ENCODE measurements around the gene ANAPC5.
A peak's percentile ranks its signal among the peaks of the same experiment; 100 is the strongest.
"Not testable (repeated sequence)": the region's sequence is repeated elsewhere in the genome, so short reads cannot be mapped to it uniquely, and the experiment has no call there.

Gene ANAPC5, protein sequence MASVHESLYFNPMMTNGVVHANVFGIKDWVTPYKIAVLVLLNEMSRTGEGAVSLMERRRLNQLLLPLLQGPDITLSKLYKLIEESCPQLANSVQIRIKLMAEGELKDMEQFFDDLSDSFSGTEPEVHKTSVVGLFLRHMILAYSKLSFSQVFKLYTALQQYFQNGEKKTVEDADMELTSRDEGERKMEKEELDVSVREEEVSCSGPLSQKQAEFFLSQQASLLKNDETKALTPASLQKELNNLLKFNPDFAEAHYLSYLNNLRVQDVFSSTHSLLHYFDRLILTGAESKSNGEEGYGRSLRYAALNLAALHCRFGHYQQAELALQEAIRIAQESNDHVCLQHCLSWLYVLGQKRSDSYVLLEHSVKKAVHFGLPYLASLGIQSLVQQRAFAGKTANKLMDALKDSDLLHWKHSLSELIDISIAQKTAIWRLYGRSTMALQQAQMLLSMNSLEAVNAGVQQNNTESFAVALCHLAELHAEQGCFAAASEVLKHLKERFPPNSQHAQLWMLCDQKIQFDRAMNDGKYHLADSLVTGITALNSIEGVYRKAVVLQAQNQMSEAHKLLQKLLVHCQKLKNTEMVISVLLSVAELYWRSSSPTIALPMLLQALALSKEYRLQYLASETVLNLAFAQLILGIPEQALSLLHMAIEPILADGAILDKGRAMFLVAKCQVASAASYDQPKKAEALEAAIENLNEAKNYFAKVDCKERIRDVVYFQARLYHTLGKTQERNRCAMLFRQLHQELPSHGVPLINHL

DNA sequence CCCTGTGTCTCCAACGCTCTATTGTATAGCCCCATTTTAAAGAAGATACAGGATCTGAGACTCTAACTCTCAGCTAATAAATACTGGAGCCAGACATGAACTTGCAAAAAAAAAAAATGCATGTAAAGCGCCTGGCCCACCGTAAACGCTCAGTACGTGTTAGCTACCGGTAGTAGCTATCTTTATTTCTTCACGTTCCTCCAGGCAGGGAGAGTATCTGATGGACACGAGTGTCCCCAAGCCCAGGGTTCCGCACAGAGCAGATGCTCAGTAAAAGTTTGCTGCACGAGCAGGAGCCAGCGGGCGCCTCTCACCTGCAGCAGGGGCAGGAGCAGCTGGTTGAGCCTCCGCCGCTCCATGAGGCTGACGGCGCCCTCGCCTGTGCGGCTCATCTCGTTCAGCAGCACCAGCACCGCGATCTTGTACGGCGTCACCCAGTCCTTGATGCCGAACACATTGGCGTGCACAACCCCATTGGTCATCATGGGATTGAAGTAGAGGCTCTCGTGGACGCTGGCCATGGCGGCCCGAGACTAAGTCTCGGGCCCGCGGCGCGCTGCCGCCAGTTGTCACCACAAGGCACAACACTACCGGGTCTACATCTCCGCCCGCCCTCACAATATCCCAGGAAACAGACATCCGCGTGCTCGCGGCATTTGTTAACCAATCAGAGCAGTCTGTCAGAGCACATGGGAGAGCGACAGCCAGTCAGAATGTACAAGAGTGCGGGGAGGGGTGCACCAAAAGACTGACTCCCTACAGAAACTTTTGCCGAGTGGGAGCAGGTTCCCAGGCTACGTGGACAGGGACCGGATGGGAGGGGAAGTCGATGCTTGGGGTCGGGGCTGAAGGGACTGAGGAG lies at the start of gene ANAPC5:
Gene ANAPC5 (minus strand): TSS at position 592 of the 862 bp plus-strand sequence. CDS start 71 bp downstream, at position 521.
- ATAC-seq (ENCODE audit: low read depth) (peak; percentile 97), DNase-seq (ENCODE audit: low spot score in 2 of 2) (peak; percentile 72 to 80)
- H3K4me3 Mint-ChIP-seq, result peak within 1 kb of the TSS; percentile 98
- peaks cover 12% of the 10 kb centered on the region for H3K4me1 Mint-ChIP-seq
- H3K36me3 Mint-ChIP-seq, result peaks cover 1% of the 10 kb centered on the region
- no peaks in the 10 kb centered on the region for H3K27me3 Mint-ChIP-seq
- peak within 1 kb of the TSS; percentile 94 for H3K27ac Mint-ChIP-seq
- H3K9me3 Mint-ChIP-seq, result no peaks in the 10 kb centered on the region

DNA sequence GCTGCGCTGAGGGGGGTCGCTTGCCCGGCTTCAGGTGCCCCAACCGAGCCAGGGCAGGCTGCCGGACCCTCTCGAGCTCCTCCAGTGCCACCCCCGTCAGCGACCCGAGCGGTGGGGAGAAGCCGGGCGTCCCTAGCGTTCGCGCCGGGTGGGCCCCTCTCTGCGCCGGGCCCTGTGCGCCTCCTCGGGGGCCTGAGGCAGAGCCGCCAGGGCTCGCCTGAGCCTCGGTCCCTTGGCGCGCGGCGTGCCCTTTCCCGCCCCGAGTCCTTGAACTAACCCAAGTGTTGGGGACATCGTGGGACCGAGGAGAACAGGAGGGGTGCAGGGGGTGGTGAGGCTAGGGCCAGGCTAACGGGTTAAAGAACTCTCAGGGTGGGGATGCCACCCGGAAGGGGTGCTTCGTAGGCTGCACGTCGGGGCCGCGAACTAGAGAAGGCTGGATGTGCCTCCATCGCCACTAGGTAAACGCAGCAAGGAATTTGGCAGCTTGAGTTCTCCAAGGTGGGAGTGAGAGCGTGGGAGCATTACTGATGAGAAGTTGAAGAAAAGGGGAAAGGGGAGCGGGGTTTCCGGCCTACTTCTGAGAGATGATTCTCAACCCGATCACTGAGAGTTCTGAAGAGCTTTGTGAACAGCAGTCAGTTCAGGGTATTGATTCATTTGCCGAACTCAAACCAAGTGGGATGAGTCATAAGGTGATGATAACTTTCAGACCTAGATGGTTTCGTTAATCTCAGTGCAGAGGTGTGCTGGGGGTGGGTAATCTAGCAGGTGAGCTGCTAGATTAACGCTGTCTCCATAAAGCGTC lies 48.3 kb upstream of the ANAPC5 start:
- peaks cover 12% of the 10 kb centered on the region for H3K4me1 Mint-ChIP-seq
- peak overlapping the region; percentile 94 for H3K4me3 Mint-ChIP-seq
- H3K9me3 Mint-ChIP-seq, result no peaks in the 10 kb centered on the region
- H3K27ac Mint-ChIP-seq, result peak overlapping the region; percentile 93
- DNase-seq (ENCODE audit: low spot score in 2 of 2) (peak in 1 of 2 donors; percentile 41), ATAC-seq (ENCODE audit: low read depth) (peak; percentile 39)
- H3K27me3 Mint-ChIP-seq, result no peaks in the 10 kb centered on the region
- H3K36me3 Mint-ChIP-seq, result peaks cover 5% of the 10 kb centered on the region

DNA sequence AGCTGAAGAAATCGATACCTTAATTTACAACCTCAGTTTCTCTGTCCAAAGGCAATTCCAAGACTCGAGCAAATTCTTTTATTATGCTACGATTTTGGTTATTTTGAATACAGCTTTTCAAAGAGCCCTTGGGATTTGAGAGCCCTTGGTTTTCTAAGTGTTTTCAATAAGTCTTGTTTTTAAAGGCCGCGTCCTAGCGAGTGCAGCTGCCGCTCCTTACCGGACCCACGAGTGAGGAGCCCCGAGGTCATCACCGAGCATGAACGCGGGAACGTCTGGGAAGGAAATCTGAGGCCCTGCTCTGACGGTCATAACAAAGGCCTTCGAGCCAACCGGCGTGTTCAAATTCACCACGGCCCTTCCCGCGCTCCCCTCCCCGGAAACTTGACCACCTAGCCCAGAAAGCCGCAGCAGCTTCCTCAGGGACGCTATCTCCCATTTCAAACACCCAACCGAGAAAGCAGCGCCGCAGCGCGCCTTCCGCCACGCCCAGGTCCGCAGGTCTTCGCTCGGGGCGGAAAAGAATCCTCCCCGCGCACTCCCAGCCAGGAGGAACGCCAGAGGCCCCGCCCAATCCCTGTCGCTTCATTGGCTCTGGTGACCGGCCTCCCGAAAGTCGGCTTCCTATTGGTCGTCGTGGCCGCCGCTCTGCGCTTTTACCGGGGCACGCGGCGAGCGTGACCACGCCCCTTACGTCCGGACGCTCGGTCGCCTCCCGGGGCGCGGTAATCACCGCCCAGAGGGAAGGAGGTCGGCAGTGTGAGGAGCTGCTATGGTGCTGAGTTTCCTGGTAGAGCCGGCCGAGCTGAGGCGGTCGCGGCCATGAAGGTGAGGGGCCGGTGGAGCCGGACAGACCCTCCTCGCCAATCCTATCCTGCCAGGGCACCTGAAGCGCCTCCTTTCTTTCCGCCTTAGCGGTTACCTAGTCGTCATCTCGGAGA lies 47.5 kb upstream of the ANAPC5 start, which contains the start of gene RNF34:
Gene RNF34 (plus strand): TSS at position 728 of the 941 bp plus-strand sequence. CDS start 95 bp downstream, at position 823.
- H3K4me1 Mint-ChIP-seq, result peaks cover 12% of the 10 kb centered on the region
- ATAC-seq (ENCODE audit: low read depth), result peak; percentile 89

DNA sequence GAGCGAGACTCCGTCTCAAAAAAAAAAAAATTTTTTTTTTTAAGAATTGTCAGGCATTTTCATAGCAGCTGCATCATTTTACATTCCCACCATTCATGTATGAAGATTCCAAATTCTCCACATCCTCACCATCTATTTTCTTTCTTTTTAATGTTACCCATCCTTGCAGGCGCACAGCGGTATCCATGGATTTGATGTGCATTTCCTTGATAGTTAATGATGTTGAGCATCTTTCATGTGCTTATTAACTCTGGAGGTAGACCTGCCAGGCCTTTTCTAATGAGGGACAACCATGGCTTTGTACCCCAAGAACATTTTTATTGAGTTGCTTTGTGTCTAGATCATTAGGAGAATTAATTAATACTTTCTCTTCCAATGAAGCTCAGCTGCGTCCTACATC lies 46.1 kb upstream of the ANAPC5 start:
- Mint-ChIP-seq H3K36me3 (peaks cover 3% of the 10 kb centered on the region), H3K4me3 (no peak overlapping the region), H3K9me3 (no peaks in the 10 kb centered on the region), H3K27ac (no peak overlapping the region), H3K4me1 (peaks cover 10% of the 10 kb centered on the region), H3K27me3 (no peaks in the 10 kb centered on the region)
- no peak for DNase-seq (ENCODE audit: low spot score in 2 of 2)
- no peak for ATAC-seq (ENCODE audit: low read depth)

More for the DNA sequence above, 47.5 kb upstream of the ANAPC5 start, which contains the start of gene RNF34:
- no peaks in the 10 kb centered on the region for H3K9me3 Mint-ChIP-seq
- no peaks in the 10 kb centered on the region for H3K27me3 Mint-ChIP-seq
- H3K4me3 Mint-ChIP-seq, result peak within 1 kb of the TSS; percentile 94
- peaks cover 5% of the 10 kb centered on the region for H3K36me3 Mint-ChIP-seq
- DNase-seq (ENCODE audit: low spot score in 2 of 2), result peak; percentile 89 to 90
- peak within 1 kb of the TSS; percentile 93 for H3K27ac Mint-ChIP-seq

DNA sequence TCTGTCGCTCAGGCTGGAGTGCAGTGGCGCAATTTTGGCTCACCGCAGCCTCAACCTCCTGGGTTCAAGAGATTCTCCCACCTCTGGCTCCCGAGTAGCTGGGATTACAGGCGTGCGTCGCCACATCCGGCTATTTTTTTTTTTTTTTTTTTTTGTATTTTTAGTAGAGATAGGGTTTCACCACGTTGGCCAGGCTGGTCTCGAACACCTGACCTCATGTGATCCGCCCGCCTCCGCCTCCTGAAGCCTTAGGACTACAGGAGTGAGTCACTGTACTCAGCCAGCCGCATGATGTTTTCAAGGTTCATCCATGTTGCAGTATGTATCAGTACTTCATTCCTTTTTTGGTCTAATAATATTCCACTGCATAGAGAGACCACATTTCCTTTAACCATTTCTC lies 45.3 kb upstream of the ANAPC5 start:
- no peaks in the 10 kb centered on the region for H3K9me3 Mint-ChIP-seq
- ATAC-seq (ENCODE audit: low read depth) (no peak), DNase-seq (ENCODE audit: low spot score in 2 of 2) (no peak)
- H3K4me3 Mint-ChIP-seq, result no peak overlapping the region
- peaks cover 10% of the 10 kb centered on the region for H3K4me1 Mint-ChIP-seq
- H3K27ac Mint-ChIP-seq, result no peak overlapping the region
- peaks cover 3% of the 10 kb centered on the region for H3K36me3 Mint-ChIP-seq
- no peaks in the 10 kb centered on the region for H3K27me3 Mint-ChIP-seq

DNA sequence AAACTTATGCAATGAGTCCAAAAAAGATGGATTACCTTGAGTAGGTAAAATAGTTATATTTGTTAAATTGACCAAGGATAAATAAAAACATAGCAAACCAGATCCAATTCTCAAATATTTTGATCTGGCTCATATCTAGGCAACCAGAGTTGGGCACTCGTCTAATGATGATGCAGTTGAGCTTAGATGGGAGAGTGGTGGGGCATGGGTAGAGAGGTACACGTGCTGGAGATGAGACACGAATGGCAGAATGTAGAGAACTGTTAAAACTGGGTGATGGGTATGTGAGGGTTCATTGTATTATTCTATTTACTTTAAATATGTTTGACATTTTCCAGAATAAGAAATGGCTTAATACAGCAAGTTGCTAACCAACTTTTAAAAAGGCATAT lies 40.1 kb upstream of the ANAPC5 start:
- ATAC-seq (ENCODE audit: low read depth), result no peak
- Mint-ChIP-seq H3K4me3 (no peak overlapping the region), H3K36me3 (no peaks in the 10 kb centered on the region)

DNA sequence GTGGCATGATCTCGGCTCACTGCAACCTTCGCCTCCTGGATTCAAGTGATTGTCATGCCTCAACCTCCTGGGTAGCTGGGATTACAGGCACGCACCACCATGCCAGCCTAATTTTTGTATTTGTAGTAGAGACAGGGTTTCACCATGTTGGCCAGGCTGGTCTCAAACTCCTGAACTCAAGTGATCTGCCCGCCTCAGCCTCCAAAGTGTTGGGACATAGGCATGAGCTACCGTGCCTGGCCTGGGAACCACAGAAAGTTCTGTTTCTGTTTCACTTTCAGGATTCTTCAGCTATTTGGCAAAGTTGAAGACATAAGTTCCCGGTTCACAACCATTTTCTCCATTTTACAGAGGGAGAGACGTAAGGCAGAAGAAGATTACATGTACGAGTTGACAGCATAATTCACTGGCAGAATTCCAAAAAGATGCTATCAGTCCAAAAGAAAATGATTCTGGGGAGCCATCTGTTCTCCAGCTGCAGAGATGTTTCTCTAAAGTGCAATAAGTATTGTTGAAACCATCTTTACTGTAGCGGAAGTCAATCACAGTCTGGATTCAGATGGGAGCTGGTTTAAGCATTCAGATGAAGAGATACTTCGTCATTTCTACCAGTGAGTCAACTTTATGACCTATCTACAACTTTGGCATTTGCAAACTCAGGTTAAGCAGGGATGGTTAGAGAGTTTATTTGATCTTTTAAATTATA lies 39.6 kb upstream of the ANAPC5 start:
- H3K27me3 Mint-ChIP-seq, result no peaks in the 10 kb centered on the region
- H3K27ac Mint-ChIP-seq, result peak overlapping the region; percentile 75
- H3K4me1 Mint-ChIP-seq, result peaks cover 9% of the 10 kb centered on the region
- ATAC-seq (ENCODE audit: low read depth), result peak; percentile 73
- DNase-seq (ENCODE audit: low spot score in 2 of 2), result peak in 1 of 2 donors; percentile 11
- peak overlapping the region; percentile 66 for H3K4me3 Mint-ChIP-seq
- H3K9me3 Mint-ChIP-seq, result no peaks in the 10 kb centered on the region
- no peaks in the 10 kb centered on the region for H3K36me3 Mint-ChIP-seq

More for the DNA sequence above, 40.1 kb upstream of the ANAPC5 start:
- Mint-ChIP-seq H3K4me1 (peaks cover 9% of the 10 kb centered on the region), H3K27me3 (no peaks in the 10 kb centered on the region), H3K27ac (no peak overlapping the region), H3K9me3 (no peaks in the 10 kb centered on the region)
- DNase-seq (ENCODE audit: low spot score in 2 of 2), result no peak

DNA sequence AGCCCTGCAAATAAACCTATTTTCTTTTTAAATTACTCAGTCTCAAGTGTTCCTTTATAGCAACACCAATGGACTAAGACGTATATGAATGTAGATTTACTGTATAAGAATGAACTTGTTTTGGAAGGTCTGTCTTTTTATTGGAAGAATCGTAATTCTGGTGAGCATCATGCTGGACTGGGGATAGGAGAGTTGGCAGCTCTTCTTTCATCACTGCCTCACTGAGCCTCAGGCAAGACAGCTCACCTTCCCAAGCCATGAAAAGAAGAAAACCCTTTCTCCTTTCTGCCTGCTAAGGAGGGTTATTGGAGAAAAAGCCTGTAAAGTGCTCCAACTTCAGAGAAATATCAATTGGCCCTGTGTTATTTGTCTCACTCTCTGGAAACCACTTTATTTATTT lies 38.6 kb upstream of the ANAPC5 start:
- ATAC-seq (ENCODE audit: low read depth), result no peak
- Mint-ChIP-seq H3K27ac (no peak overlapping the region), H3K9me3 (no peaks in the 10 kb centered on the region), H3K4me3 (no peak overlapping the region), H3K36me3 (no peaks in the 10 kb centered on the region), H3K27me3 (no peaks in the 10 kb centered on the region), H3K4me1 (peaks cover 9% of the 10 kb centered on the region)
- no peak for DNase-seq (ENCODE audit: low spot score in 2 of 2)

DNA sequence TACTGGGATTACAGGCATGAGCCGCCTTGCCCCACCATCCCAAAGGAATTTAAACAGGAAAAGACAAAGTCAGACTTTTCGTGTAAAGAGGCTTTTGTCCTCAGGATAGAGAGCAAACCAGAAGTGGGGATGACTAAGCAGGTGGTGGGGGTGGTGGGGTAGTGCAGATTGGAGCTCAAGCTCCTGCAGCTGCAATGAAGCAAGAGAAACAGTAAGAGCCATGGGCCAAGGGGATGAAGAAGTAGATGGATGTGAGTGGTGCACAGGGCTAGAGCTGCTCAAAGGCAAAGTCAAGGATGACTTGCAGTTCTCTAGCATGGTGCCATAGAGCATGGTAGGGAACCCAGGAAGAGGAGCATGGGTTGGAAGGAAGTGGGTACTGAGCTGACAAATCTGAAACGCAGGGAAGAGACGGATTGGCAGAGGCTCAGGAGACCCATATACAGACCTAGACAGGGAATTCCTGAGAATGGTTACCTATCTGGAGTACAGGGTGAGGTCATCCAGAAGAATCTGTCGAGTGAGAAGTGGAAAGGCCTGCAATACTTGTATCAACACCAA lies 36.3 kb upstream of the ANAPC5 start:
- Mint-ChIP-seq H3K4me1 (peaks cover 9% of the 10 kb centered on the region), H3K36me3 (no peaks in the 10 kb centered on the region), H3K27me3 (no peaks in the 10 kb centered on the region), H3K27ac (peak overlapping the region; percentile 17), H3K9me3 (no peaks in the 10 kb centered on the region), H3K4me3 (no peak overlapping the region)
- ATAC-seq (ENCODE audit: low read depth) (no peak), DNase-seq (ENCODE audit: low spot score in 2 of 2) (no peak)

DNA sequence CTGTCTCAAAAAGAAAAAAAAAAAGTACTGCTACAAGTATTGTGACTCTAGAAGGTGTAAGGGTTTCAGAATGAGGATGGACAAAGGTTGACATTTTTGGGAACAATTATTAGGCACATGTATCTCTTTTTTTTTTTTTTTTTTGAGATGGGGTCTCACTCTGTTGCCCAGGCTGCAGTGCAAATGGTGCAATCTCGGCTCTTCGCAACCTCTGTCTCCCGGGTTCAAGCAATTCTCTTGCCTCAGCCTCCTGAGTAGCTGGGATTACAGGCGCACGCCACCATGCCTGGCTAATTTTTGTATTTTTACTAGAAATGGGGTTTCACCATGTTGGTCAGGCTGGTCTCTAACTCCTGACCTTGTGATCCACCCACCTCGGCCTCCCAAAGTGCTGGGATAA lies 32.7 kb upstream of the ANAPC5 start:
- not testable (repeated sequence) for H3K9me3 Mint-ChIP-seq; DNase-seq (ENCODE audit: low spot score in 2 of 2); H3K27ac Mint-ChIP-seq; H3K36me3 Mint-ChIP-seq; H3K4me1 Mint-ChIP-seq; H3K27me3 Mint-ChIP-seq; H3K4me3 Mint-ChIP-seq; ATAC-seq (ENCODE audit: low read depth)

DNA sequence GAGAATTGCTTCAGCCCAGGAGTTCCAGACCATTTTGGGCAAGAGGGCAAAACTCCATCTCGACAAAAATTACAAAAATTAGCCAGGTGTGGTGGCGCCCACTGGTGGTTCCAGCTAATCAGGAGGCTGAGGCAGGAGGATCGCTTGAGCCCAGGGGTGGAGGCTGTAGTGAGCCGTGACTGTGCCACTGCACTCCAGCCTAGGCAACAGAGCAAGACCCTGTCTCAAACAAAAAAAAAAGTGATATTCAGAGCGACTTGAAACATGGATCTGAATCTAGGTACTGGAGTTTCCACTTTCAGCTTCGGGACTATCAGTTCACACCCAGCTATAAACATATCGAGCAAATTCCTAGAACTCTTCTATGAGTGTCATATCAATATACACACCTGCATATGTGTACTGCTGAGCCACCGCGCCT lies 31.4 kb upstream of the ANAPC5 start:
- DNase-seq (ENCODE audit: low spot score in 2 of 2) (no peak), ATAC-seq (ENCODE audit: low read depth) (no peak)
- Mint-ChIP-seq H3K27ac (no peak overlapping the region), H3K27me3 (peaks cover 4% of the 10 kb centered on the region), H3K36me3 (no peaks in the 10 kb centered on the region), H3K9me3 (no peaks in the 10 kb centered on the region), H3K4me1 (no peaks in the 10 kb centered on the region), H3K4me3 (no peak overlapping the region)
